Activated naive CD4-positive, alpha-beta T cell (primary cell): ENCODE data around the gene MYH7.

Experiments used
- DNase-seq, 4 experiments: peaks; one replicate each; lab custom pipeline; 2025; lab: John Stamatoyannopoulos, UW

MYH7 gene

GRCh38 chr14:23366426-23366921, 69.0 kb downstream of the MYH7 start:
- no peak for DNase-seq

GRCh38 chr14:23365732-23366425, 69.6 kb downstream of the MYH7 start:
- DNase-seq, result no peak

DNA sequence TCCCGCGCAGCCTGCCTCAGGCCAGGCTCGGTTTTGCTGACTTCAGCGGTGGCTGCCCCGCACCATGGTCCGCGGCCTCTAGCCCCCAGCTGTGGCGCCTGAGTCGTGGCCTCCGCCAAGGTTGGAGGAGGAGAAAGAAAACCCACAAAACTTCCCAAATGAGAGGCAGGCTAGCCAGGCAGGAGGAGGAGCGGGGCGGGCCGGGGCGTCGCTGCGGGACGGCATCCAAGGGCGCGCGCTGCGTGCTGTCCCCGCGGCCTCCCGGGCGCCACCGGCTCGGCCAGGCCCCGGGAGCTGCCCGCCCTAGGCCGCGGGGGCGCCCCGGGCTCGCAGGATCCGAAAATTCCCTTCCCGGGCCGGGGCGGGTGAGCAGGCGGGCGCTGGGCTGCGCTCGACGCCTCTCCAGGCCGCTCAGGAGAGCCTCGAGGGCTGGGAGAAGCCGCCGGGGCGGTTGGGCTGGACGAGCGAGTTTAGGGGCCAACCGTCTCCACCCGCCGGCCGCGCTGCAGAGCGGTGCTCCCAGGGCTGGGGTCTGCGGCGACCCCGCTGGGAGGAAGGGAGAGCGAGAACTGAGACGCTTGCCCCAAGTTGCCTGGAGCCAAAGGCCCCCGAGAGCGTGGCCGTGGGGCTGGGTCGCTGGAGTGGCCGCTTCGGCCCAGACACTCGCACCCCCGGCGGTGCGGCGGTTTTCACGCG, 70.3 kb downstream of the MYH7 start, which contains the start of gene EFS:
Gene EFS (minus strand): TSS at position 137 of the 696 bp plus-strand sequence. CDS start 147 bp downstream, outside the sequence.
- no peak for DNase-seq

- DNase-seq, result no peak
Observed at GRCh38 chr14:23364164-23365035, 71.1 kb downstream of the MYH7 start.
